OCI-LY3 (cell line): ENCODE results near the gene TSACC.

Experiments used
- H2AFZ ChIP-seq: fragments of 200-600, 300-600 bp; shearing (Covaris generic); 2 replicates; pipeline ENCODE4 v1.6.0; 2014; ENCODE audit warnings: antibody characterized with exemption, low read depth, low read length
- H3K27ac ChIP-seq: fragments of 200-600, 300-600 bp; sonication (generic); 2 replicates; pipeline ENCODE4 v1.5.1; 2014; ENCODE audit warnings: mild to moderate bottlenecking, low read length, moderate library complexity, mixed read lengths
- H3K27me3 ChIP-seq: fragments of 200-600, 300-600 bp; sonication (generic); 2 replicates; pipeline ENCODE4 v1.6.1; 2014; ENCODE audit warnings: low read depth, low read length, mixed read lengths
- H3K36me3 ChIP-seq: fragments of 200-600, 300-600 bp; sonication (generic); replicated peaks from 2 replicates; pipeline ENCODE3; 2014; ENCODE audit warnings: low read depth, low read length, mixed read lengths
- H3K4me1 ChIP-seq: fragments of 300-600, 200-600 bp; sonication (generic); 2 replicates; pipeline ENCODE4 v1.6.1; 2014; ENCODE audit warnings: low read length, mixed read lengths
- H3K4me2 ChIP-seq: fragments of 200-600, 300-600 bp; sonication (generic); 2 replicates; pipeline ENCODE4 v1.6.1; 2014; ENCODE audit warnings: low read length, mixed read lengths
- H3K4me3 ChIP-seq: fragments of 300-600, 200-600 bp; sonication (generic); 2 replicates; pipeline ENCODE4 v1.5.1; 2014; ENCODE audit warnings: antibody characterized with exemption, mild to moderate bottlenecking, low read length, moderate library complexity
- H3K79me2 ChIP-seq: fragments of 300-600, 200-600 bp; shearing (Covaris generic); 2 replicates; pipeline ENCODE4 v1.6.1; 2014; ENCODE audit warnings: mild to moderate bottlenecking, low read length, mixed read lengths
- H3K9ac ChIP-seq: fragments of 300-600, 200-600 bp; shearing (Covaris generic); 2 replicates; pipeline ENCODE4 v1.6.0; 2014; ENCODE audit warnings: mild to moderate bottlenecking, low read length, moderate library complexity
- H3K9me3 ChIP-seq: fragments of 200-600, 300-600 bp; shearing (Covaris generic); 2 replicates; pipeline ENCODE4 v1.6.1; 2014; ENCODE audit warnings: low read length, mixed read lengths; ENCODE audit not compliant: insufficient read depth
- H4K20me1 ChIP-seq: fragments of 200-600, 300-600 bp; sonication (generic); 2 replicates; pipeline ENCODE4 v1.6.1; 2016; ENCODE audit warnings: low read length, mixed read lengths; ENCODE audit not compliant: insufficient read depth
- EZH2phosphoT487 ChIP-seq: fragments of 200-600 bp; shearing (Covaris generic); IDR thresholded peaks from 2 replicates; pipeline ENCODE4 v1.6.1; 2018; ENCODE audit warnings: antibody characterized with exemption, mixed run types, low read depth
- TF ChIP-seq, protein P1 (sequence below): fragments of 200-600, 300-600 bp; sonication (generic); IDR thresholded peaks from 2 replicates; pipeline ENCODE4 v1.5.1; 2014; ENCODE audit warnings: antibody characterized with exemption, low read length, low read depth

TSACC gene

DNA sequence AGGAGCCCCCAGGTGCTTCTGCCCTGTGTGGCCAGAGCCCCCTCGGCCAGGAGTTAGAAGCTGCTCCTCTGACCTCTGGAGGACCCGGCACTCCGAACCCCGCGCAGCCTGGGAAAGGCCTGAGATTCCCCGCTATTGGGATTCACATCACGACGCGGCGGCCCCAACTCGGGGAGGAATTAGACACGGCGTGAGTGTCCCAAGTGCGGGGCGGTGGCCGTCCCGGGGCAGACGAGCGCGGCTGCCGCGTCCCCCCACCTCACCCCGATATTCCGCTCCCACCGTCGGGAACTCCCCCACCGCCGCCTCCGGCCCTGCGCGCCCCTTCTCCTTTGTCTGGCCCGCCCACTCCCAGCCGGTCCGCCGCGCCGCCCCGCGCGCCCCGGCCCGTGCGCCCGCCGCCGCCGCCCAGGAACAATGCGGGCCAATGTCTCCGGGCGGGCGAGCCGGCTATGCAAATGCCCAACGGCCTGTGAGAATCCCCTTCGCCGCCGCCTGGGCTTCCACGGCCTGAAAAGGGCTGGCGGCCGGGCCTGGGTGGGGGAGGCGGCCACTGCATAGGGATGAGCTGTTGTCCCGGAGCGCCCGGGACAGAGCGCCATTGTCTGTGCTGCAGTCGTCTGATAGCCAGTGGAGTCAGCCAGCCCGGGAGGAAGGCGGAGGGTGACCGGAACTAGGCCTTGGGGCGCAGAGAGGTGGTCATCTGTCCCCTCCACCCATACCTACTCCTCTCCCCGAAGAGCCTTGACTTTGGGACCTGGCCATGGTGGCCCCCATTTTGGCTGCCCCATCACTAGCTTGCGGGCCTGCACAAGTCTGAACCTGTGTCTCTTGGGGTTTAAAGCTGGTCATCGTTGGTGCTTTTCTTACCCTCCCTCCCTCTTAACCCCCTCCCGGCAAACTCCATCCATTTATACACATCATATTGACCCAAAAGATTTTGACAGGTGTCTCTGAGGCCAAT, 50.1 kb downstream of the TSACC start:
- H2AFZ ChIP-seq = no peak overlapping the region
- H3K4me1 ChIP-seq = peaks cover 5% of the 10 kb centered on the region; the same call in 1 of the 2 replicates
- no peaks in the 10 kb centered on the region for H3K79me2 ChIP-seq
- no peak overlapping the region for H3K4me2 ChIP-seq
- H3K36me3 ChIP-seq = no peaks in the 10 kb centered on the region
- no peaks in the 10 kb centered on the region for H4K20me1 ChIP-seq
- H3K9ac ChIP-seq = no peak overlapping the region
- no peaks in the 10 kb centered on the region for H3K9me3 ChIP-seq
- no peak overlapping the region for H3K27ac ChIP-seq
- TF ChIP-seq EZH2phosphoT487 = no peak
- H3K27me3 ChIP-seq = no peaks in the 10 kb centered on the region
- H3K4me3 ChIP-seq = no peak overlapping the region

DNA sequence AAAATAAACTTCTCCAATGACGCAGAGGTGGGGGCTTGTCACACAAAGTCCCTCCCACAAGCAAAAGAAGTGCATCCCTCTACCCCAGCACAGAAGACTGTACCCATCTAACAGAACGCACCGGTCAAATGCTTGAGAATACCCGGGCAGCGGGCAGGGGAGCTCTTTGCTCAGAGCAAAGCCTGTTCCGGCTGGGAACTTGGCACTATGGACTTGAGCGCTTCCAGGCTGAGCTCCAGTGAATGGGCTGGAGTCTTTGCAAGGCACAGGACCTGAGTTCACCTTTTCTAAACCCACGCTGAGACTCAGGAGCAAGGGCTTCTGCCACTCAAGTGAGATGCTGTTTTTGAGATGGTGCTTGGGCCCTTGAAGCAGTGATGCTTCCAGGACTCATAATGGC, 51.0 kb downstream of the TSACC start:
- Histone ChIP-seq H3K9me3 (no peaks in the 10 kb centered on the region), H3K27me3 (no peaks in the 10 kb centered on the region), H2AFZ (no peak overlapping the region), H3K4me1 (peaks cover 5% of the 10 kb centered on the region; the same call in 1 of the 2 replicates), H3K4me2 (no peak overlapping the region), H3K4me3 (no peak overlapping the region), H3K27ac (no peak overlapping the region), H3K79me2 (no peaks in the 10 kb centered on the region), H4K20me1 (no peaks in the 10 kb centered on the region), H3K36me3 (no peaks in the 10 kb centered on the region), H3K9ac (no peak overlapping the region)
- no peak for TF ChIP-seq EZH2phosphoT487
- TF ChIP-seq, protein P1, sequence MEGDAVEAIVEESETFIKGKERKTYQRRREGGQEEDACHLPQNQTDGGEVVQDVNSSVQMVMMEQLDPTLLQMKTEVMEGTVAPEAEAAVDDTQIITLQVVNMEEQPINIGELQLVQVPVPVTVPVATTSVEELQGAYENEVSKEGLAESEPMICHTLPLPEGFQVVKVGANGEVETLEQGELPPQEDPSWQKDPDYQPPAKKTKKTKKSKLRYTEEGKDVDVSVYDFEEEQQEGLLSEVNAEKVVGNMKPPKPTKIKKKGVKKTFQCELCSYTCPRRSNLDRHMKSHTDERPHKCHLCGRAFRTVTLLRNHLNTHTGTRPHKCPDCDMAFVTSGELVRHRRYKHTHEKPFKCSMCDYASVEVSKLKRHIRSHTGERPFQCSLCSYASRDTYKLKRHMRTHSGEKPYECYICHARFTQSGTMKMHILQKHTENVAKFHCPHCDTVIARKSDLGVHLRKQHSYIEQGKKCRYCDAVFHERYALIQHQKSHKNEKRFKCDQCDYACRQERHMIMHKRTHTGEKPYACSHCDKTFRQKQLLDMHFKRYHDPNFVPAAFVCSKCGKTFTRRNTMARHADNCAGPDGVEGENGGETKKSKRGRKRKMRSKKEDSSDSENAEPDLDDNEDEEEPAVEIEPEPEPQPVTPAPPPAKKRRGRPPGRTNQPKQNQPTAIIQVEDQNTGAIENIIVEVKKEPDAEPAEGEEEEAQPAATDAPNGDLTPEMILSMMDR = no peak

DNA sequence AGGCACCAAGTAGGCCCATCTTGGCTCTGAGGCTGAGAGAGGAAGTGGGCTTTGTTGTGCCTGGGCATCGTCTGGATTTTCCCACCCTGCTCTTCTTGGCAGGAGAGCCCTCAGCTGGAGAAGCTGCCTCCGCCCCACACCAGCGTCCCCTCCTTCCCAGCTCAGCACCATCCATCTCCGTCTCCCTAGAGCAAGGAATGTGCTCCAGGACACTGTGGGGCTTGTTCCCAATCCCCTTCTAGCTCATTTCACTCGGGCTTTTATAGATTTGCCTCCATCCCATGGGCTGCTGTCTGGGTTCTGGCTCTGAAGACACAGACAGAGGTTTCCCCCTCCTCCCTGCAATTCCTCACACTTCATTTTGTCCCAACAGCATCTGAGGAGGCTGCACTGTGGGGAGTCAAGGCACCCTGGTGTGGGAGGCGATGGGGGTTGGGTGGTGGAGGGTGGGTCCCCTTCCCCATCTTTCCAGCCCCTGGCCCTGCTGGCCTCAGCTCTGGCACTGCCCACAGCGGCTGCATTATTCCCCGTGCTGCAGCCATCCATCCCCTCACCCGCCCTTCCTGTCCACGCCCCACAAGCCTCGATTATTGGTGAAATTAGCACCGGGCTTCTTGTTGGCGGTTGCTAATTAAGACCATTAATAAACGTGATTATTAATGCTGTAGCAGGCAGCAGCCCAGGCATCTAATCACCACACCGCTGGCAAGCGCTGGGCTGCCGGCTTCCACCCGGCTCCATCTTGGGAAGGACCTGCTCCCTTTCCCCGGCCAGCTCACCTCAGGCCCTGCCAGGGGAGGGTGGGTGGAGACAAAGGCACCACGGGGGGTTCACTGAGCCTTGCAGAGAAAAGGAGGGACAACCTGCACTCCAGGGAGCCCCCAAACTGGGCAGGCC, 52.4 kb downstream of the TSACC start:
- Histone ChIP-seq H4K20me1 (no peaks in the 10 kb centered on the region), H3K9me3 (no peaks in the 10 kb centered on the region), H3K27me3 (no peaks in the 10 kb centered on the region), H3K36me3 (no peaks in the 10 kb centered on the region), H2AFZ (no peak overlapping the region), H3K9ac (no peak overlapping the region), H3K4me3 (no peak overlapping the region), H3K79me2 (no peaks in the 10 kb centered on the region), H3K27ac (no peak overlapping the region), H3K4me1 (peaks cover 14% of the 10 kb centered on the region), H3K4me2 (no peak overlapping the region)
- no peak for TF ChIP-seq EZH2phosphoT487
- TF ChIP-seq, protein P1 = no peak

DNA sequence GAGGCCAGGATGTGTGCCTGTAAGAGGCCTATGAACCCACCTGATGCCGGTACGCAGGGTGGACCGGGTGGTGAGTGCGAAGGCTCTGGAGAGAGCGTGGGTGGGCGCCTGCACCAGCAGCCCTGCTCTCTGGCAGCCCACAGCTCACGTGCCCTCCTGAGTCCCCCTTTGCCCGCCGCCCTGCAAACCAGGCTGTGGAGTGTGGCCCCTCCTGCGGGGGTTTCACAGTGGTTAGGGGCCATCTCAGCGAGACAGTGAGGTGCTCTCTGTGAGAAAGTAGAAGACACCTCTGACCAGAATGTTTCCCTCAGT, 53.0 kb downstream of the TSACC start:
- no peaks in the 10 kb centered on the region for H3K9me3 ChIP-seq
- H4K20me1 ChIP-seq = no peaks in the 10 kb centered on the region
- no peaks in the 10 kb centered on the region for H3K79me2 ChIP-seq
- H3K4me2 ChIP-seq = no peak overlapping the region
- H3K27me3 ChIP-seq = no peaks in the 10 kb centered on the region
- no peak overlapping the region for H2AFZ ChIP-seq
- no peak overlapping the region for H3K27ac ChIP-seq
- H3K9ac ChIP-seq = no peak overlapping the region
- TF ChIP-seq, protein P1 = no peak
- no peak for TF ChIP-seq EZH2phosphoT487
- H3K4me3 ChIP-seq = no peak overlapping the region
- H3K36me3 ChIP-seq = no peaks in the 10 kb centered on the region
- H3K4me1 ChIP-seq = peaks cover 10% of the 10 kb centered on the region
